Activated naive CD4-positive, alpha-beta T cell treated with anti-CD3 and anti-CD28 coated beads, Interleukin-2, amount 50 U/mL, for 16 hours (primary cell): Measurements from ENCODE around the gene MTHFD1.

Experiments
- DNase-seq: peaks from one replicate; pipeline ENCODE4 v3.0.0-alpha.2; 2020

Gene MTHFD1

DNA sequence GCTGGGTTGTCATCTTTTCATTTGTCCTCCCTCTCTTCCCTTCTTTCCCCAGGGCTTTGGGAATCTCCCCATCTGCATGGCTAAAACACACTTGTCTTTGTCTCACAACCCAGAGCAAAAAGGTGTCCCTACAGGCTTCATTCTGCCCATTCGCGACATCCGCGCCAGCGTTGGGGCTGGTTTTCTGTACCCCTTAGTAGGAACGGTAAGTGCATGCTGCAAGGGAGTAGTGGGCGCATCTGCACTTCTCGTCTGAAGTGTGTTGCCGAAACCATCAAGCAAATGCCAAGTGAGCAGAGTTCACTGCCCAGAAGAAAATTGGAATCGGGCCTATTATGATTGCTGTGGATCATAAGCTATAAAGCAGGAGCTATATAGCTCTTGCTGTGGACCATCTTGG is 66.5 kb downstream of the MTHFD1 start:
- no peak for DNase-seq

DNA sequence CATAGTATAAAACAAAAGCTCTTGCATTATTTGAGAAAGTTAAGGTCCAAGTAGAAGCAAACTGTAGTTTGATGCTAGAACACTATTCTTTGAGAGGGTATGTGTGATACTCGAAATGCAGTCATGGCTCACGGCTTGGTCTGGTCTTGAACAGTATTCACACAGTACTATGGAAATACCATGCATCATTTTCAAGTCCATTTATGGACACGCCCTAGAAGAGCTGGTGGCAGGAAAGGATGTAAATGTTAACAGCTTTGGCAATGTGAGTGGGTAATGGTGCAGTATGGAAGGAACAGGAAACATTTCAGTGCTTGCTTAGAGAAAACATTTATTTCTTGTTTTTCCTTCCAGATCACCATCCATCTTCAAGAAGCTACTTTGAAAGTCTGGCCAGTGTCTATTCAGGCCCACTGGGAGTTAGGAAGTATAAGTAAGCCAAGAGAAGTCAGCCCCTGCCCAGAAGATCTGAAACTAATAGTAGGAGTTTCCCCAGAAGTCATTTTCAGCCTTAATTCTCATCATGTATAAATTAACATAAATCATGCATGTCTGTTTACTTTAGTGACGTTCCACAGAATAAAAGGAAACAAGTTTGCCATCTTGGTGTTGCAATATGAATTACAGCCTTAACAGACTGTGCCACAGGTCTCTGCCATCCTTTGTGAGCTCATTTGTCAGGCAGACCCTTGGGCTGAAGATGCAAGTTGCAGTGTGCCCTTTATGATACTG is 71.4 kb downstream of the MTHFD1 start:
- no peak for DNase-seq

DNA sequence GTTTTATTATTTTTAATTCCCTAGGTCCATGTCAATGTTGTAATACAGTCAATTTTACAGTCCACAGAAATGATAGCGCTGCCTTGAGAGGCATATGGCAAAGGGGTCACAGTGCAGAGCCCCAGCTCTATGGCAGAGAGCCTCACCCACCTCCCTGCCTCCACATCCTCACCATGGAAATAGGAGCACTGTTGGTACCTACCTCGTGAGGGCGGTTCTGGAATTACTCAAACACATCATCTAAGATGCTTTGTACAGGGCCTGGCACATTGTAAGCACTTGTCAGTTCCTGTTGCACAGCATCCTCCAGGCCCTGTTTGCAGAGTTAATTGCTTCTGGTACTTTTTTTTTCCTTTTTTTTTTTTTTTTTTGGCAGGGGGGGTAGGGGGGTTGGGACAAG is 73.1 kb downstream of the MTHFD1 start:
- no peak for DNase-seq

DNA sequence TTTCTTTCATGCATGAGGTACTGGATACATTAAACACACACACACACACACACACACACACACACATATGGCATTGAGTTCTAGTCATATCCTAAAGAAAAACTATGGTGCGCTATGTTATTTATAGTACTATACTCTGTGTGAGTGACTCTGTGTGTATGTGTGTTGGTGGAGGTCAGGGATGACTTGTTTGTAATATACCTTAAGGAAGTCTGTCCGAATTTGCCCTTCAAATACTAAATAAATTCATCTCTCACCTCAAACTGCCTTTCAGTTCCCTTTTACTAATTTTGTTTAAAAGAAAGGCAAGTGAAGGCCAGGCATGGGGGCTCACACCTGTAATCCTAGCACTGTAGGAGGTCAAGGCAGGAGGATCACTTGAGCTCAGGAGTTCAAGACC is 75.0 kb downstream of the MTHFD1 start:
- no peak for DNase-seq

DNA sequence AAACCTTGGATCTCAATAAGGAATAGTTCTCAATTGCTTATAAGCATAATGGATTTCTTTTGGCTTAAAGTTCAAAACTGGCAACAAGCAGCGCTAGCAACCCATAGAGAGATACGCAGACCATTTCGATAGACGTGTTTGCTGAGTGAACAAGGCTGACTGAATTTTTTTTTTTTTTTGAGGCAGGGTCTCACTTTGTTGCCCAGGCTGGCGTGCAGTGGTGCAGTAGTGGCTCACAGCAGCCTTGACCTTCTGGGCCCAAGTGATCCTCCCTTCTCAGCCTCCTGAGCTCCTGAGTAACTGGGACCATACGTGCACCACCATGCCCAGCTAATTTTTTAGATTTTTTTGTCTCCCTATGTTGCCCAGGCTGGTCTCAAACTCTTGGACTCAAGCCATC is 75.7 kb downstream of the MTHFD1 start:
- no peak for DNase-seq

DNA sequence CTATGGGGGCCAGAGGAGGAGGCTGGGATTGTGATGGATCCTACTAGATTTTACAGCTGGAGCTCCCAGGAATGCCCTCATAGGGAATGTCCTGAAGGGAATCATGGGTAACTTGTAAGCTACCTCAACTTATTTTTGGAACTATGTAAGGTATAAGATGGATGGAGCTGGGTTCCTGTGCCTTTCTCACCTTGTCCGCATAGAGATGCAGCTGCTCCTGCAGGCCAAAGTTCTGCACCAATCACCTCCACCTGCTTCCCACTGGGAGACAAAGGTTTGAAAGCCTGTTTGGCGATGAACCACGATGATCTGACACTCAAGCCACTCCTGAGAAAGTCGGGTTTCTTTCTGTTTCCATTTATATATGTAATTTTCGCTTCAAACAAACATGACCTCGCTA is 76.5 kb downstream of the MTHFD1 start:
- DNase-seq, result no peak

GRCh38 chr14:64465191-64465822 is 77.2 kb downstream of the MTHFD1 start, which contains the start of gene AKAP5:
AKAP5 (plus strand) TSS chr14:64465499; CDS start chr14:64468395, 2,896 bp downstream.
- peak; percentile 67 for DNase-seq

DNA sequence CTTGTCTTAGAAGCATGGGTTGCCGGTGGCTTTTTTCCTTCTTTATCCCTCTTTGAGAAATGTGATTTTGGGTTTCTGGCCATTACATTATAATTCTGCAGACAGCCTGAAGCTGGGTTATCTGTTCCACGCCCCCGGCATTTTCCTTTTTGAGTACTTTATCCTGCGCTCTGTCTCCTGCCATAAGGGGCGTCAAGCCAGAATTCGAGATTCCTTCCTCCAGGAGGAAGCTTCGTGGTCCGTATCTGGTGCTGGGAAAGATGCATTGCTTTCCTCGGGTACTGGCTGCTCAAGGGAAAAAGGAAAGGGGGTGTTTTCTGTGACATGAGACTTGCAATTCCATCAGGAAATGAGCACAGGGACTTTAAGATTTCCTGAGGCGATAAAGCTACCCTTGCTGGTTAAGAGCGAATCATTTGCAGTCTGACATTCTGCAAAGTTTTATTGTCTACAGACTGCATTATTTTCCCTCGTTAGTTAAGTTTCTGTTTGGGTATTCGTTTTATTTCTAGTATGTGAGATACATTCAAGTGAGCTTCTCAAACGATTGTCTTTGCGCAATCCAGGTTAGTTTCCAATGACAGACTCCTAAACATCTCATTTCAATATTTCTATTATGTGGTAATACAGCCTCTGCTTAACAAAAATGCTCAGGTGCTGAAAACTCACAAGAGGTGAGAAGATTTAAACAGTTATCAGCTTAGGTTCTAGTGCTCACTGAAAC is 77.8 kb downstream of the MTHFD1 start:
- no peak for DNase-seq

DNA sequence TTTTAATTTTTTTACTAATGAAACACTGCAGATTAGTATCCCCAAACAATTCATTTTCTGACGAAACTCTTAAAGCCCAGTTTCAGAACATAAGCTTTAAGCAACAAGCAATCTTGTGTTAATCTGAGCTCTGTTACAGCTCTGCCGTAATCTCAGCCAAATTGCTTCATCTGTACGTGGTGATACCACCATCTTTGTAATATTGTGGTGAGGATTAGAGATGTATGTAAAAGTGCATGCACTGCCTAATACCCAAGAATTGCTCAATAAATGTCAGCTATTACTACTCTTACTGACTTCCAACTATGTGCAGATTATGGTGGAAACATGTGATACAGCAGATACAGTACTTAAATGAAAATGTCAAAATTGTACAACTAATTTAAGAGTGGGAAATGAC is 78.9 kb downstream of the MTHFD1 start:
- no peak for DNase-seq

- DNase-seq, result no peak
Observed at GRCh38 chr14:64467566-64467965, 79.4 kb downstream of the MTHFD1 start.

- no peak for DNase-seq
Observed at GRCh38 chr14:64468451-64468850, 80.3 kb downstream of the MTHFD1 start.

GRCh38 chr14:64474041-64474440 is 85.9 kb downstream of the MTHFD1 start:
- no peak for DNase-seq

DNA sequence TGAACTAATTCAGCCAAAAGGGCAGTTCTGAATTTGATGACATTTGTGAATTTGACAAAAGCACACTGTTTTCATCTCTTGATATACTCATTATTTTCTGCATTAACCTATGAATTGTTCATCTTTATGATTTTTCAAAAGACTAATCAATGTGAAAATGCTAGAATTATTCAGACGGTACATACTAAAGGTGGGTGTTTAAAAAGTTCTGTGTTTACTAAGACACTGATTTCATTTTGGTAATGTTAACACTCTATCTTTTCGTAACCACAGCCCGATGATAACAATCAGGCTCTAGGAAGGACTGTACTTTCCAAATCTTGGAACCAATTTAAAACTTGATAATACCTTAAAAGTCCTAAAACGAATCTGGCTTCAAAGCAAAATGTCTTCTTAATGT is 86.5 kb downstream of the MTHFD1 start:
- DNase-seq, result no peak

- no peak for DNase-seq
Observed at GRCh38 chr14:64475585-64476273, 87.6 kb downstream of the MTHFD1 start.

- DNase-seq, result no peak
Observed at GRCh38 chr14:64476438-64476837, 88.3 kb downstream of the MTHFD1 start.

- no peak for DNase-seq
Observed at GRCh38 chr14:64478634-64479250, 90.6 kb downstream of the MTHFD1 start.

DNA sequence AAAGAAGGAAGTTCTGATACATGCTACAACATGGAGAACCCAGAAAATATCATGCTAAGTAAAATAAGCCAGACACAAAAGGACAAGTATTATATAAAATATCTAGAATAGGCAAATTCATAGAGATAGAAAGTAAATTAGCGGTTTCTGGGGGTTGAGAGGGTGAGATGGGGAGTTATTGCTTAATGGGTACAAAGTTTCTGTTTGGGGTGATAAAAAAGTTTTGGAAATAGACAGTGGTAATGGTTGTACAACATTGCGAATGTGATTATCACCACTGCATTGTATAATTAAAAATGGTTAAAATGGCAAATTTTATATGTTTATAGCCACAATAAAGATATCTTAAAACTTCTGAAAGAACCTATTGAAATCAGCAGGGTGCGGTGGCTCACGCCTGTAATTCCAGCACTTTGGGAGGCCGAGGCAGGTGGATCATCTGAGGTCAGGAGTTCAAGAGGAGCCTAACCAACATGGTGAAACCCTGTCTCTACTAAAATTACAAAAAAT is 100.5 kb downstream of the MTHFD1 start:
- DNase-seq, result no peak

GRCh38 chr14:64491637-64492036 is 103.5 kb downstream of the MTHFD1 start:
- no peak for DNase-seq

GRCh38 chr14:64493455-64493854 is 105.3 kb downstream of the MTHFD1 start:
- DNase-seq, result no peak

DNA sequence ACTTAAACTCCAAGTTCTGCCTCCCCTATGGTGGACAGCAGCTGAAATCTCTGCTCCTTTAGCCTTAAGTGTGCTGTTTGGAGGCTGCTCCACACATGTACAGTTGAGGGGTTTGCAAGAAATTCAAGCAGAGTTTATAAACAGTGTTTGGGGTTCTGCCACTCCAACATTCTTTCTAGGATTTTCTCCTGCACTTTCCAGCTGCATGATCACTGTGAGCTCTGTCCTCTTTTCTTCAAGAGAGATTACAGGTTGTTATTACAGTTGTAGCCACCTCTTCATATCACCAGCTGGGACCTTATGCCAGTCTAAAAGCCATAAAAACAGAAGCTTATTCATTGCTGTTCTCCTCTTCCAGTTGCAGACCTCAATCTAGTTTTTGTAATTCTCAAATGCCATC is 107.1 kb downstream of the MTHFD1 start:
- no peak for DNase-seq

DNA sequence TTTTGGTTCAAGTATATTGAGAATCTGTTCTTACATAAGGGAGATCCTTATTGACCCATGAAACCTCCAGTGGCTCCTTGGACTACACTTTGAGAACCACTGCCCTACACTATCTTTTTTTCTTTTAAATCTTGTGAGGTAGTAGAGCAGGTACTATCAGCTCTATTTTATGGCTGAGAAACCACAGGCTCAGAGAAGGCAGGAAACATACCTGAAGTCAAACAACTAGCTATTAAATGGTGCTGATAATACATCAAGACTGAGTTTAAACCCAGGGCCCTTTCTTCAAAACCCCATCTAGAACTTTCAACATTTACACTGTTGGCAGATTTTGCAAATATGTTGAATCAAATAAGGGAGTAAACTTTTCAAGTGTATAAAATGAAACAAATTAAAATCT is 108.6 kb downstream of the MTHFD1 start:
- no peak for DNase-seq

DNA sequence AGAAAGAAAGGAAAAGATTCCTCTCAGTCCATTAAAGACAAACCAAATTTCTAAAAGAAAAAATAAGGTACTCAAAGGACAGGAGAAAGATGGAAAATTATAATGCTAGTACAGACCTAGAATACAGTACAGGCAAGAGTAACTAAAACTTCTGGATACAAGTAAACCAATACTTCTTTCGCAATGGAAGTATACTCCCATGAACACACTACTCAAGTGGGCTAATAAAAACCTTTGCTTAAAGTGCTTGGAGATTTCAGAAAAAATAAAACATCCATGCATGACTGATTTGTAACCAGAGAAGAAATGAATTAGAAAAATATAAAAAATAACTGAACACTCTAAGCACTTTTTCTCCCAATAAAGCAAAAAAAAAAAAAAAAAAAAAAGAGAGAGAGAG is 111.9 kb downstream of the MTHFD1 start:
- no peak for DNase-seq
